T-helper 1 cell treated with Interleukin-12 subunit alpha and Interleukin-12 subunit beta and Interleukin-4 antibody, amounts not matched to agents 30 μg/mL and 1 μg/mL, for 36 hours (primary cell): Measurements from ENCODE around the gene CREG1.
"Not testable (repeated sequence)": the region's sequence is repeated elsewhere in the genome, so short reads cannot be mapped to it uniquely, and the experiment has no call there.

Source experiments
- H3K27ac Mint-ChIP-seq: one replicate; pipeline ENCODE4 v1.8.0; 2021; ENCODE audit warnings: mild to moderate bottlenecking, mixed read lengths
- H3K27me3 Mint-ChIP-seq: one replicate; pipeline ENCODE4 v1.8.0; 2021; ENCODE audit warnings: low read depth, mixed read lengths
- H3K36me3 Mint-ChIP-seq: one replicate; pipeline ENCODE4 v1.8.0; 2021; ENCODE audit warnings: low read depth, mixed read lengths
- H3K4me1 Mint-ChIP-seq: one replicate; pipeline ENCODE4 v1.8.0; 2021; ENCODE audit warnings: low read depth, mixed read lengths
- H3K4me3 Mint-ChIP-seq: one replicate; pipeline ENCODE4 v1.8.0; 2021; ENCODE audit warnings: mild to moderate bottlenecking, moderate library complexity, mixed read lengths
- H3K9me3 Mint-ChIP-seq: one replicate; pipeline ENCODE4 v1.8.0; 2021; ENCODE audit warnings: mixed read lengths

CREG1 gene

DNA sequence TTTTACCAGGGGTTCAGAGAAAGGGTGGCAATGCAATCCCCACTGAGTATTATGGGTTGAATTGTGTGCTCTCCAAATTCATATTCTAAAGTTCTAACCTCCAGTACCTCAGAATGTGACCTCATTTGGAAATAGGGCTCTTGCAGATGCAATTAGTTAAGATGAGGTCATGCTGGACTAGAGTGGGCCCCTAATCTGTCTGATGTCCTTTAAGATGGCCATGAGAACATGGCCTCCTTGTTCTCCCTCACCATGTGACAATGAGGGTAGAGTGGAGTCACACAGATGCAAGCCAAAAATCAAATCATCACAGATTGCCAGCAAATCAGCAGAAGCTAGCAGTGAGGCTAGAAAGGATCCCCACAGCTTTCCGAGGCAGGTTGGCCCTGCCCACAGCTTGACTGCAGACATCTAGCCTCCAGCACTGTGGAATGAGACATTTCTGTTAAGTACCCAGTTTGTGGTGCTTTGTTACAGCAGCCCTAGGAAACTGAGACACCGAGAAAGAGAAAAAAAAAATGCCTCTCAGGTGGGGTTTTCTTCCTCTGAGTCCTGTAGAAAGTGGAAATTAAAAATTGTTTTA, 25.5 kb upstream of the CREG1 start:
- Mint-ChIP-seq H3K36me3 (no peaks in the 10 kb centered on the region), H3K27me3 (peaks cover 11% of the 10 kb centered on the region)

GRCh38 chr1:167575649-167576048, 22.1 kb upstream of the CREG1 start:
- H3K36me3 Mint-ChIP-seq: no peaks in the 10 kb centered on the region
- H3K4me1 Mint-ChIP-seq: no peaks in the 10 kb centered on the region
- H3K4me3 Mint-ChIP-seq: no peak overlapping the region
- peaks cover 5% of the 10 kb centered on the region for H3K9me3 Mint-ChIP-seq
- no peak overlapping the region for H3K27ac Mint-ChIP-seq
- H3K27me3 Mint-ChIP-seq: peaks cover 11% of the 10 kb centered on the region

More for the DNA sequence above, 25.5 kb upstream of the CREG1 start:
- Mint-ChIP-seq H3K4me3 (no peak overlapping the region), H3K4me1 (no peaks in the 10 kb centered on the region), H3K27ac (no peak overlapping the region), H3K9me3 (peaks cover 5% of the 10 kb centered on the region)

DNA sequence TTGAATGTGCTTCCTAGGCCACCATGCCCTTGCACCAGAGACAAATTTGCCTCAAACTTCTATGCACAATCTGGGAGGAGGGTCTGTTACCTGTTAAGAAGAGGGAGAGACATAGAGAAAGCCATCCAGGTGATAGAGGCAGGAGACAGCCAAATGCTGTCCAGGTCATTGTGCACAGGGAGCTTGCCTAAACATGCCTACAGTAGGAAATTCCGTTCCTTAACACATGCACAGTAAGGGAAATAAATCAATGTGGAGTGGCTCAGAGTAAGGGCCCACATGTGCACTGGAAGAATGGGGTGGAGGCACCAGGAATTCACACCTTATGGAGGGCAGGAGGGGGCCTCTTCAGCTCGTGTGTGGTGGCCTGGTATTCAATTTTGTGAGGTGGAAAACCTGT, 19.5 kb upstream of the CREG1 start:
- H3K9me3 Mint-ChIP-seq: peaks cover 5% of the 10 kb centered on the region
- H3K27ac Mint-ChIP-seq: no peak overlapping the region
- peaks cover 11% of the 10 kb centered on the region for H3K27me3 Mint-ChIP-seq
- no peaks in the 10 kb centered on the region for H3K36me3 Mint-ChIP-seq
- H3K4me1 Mint-ChIP-seq: no peaks in the 10 kb centered on the region
- H3K4me3 Mint-ChIP-seq: no peak overlapping the region

DNA sequence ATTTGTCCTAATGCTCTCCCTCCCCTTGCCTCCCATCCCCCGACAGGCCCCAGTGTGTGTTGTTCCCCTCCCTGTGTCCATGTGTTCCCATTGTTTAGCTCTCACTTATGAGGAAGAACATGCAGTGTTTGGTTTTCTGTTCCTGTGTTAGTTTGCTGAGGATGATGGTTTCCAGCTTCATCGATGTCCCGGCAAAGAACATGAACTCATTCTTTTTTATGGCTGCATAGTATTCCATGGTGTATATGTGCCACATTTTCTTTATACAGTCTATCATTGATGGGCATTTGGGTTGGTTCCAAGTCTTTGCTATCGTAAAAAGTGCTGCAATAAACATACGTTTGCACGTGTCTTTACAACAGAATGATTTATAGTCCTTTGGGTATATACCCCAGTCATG, 17.1 kb upstream of the CREG1 start:
- not testable (repeated sequence) for H3K27me3 Mint-ChIP-seq, H3K9me3 Mint-ChIP-seq, H3K4me3 Mint-ChIP-seq, H3K36me3 Mint-ChIP-seq, H3K4me1 Mint-ChIP-seq, H3K27ac Mint-ChIP-seq

DNA sequence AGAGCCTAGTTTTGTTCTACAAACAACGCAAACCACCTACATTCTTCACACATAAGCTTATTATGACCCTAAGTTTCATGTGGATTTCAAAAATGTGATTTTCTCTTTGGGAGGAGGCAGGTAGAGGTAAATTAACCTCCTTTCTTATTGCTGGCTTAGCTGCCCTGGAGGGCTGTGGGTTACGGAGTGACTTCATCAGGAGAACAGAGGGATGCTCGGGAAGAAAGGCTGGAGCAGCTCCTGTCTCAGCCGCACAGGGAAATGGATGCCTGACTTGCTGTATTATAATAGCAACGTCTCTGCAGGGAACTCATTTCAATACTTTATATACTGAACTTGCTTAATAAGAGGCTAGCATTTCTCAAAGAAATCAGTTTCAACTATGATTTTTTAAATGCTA, 14.1 kb upstream of the CREG1 start:
- Mint-ChIP-seq H3K9me3 (no peaks in the 10 kb centered on the region), H3K4me3 (no peak overlapping the region), H3K4me1 (peaks cover 2% of the 10 kb centered on the region), H3K36me3 (no peaks in the 10 kb centered on the region), H3K27ac (no peak overlapping the region), H3K27me3 (no peaks in the 10 kb centered on the region)

DNA sequence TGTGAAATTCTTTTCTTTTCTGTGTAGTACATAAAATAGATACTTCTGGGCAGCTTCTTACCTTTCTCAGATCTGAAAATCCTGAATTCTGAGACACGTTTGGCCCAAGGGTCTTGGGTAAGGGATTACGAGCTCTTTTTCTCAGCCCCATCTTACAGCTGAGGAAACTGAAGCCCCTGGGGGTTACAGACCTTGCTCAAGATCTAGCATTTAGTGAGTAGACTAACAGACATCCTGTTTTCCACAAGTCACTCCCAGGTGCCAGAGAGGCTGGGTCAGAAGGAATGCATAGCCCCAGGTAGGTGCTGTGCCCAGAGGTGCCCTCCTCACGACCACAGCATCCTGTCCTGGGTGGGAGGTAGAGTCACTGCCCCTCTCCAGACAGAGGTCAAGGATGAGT, 13.2 kb upstream of the CREG1 start:
- Mint-ChIP-seq H3K9me3 (no peaks in the 10 kb centered on the region), H3K27me3 (no peaks in the 10 kb centered on the region), H3K4me1 (peaks cover 2% of the 10 kb centered on the region), H3K4me3 (no peak overlapping the region), H3K27ac (no peak overlapping the region), H3K36me3 (no peaks in the 10 kb centered on the region)

DNA sequence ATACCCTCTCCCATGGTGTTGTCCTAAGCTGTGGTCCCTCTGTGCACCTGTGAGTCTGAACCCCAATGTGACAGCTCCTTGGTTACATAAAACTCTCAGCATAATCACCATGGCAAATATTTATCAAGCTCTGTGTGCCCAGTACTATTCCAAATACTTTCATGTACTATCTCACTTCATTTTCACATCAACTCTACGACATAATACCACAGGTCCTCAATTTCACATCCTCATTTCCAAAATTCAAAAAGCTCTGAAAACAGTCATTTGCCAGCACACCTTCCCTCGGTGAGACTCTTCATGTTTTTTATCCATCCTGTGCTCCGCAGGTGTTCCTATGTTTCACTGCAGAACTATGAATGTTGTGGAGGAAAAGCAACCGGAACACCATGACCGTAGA, 12.4 kb upstream of the CREG1 start:
- Mint-ChIP-seq H3K4me3 (no peak overlapping the region), H3K4me1 (peaks cover 2% of the 10 kb centered on the region), H3K27ac (no peak overlapping the region), H3K9me3 (no peaks in the 10 kb centered on the region), H3K36me3 (no peaks in the 10 kb centered on the region), H3K27me3 (no peaks in the 10 kb centered on the region)

GRCh38 chr1:167564612-167565270, 11.2 kb upstream of the CREG1 start:
- no peak overlapping the region for H3K27ac Mint-ChIP-seq
- no peaks in the 10 kb centered on the region for H3K36me3 Mint-ChIP-seq
- H3K9me3 Mint-ChIP-seq: no peaks in the 10 kb centered on the region
- H3K27me3 Mint-ChIP-seq: peaks cover 3% of the 10 kb centered on the region
- peaks cover 4% of the 10 kb centered on the region for H3K4me1 Mint-ChIP-seq
- H3K4me3 Mint-ChIP-seq: no peak overlapping the region

- H3K27me3 Mint-ChIP-seq: peaks cover 3% of the 10 kb centered on the region
Measured at GRCh38 chr1:167563579-167564246, 10.2 kb upstream of the CREG1 start.

DNA sequence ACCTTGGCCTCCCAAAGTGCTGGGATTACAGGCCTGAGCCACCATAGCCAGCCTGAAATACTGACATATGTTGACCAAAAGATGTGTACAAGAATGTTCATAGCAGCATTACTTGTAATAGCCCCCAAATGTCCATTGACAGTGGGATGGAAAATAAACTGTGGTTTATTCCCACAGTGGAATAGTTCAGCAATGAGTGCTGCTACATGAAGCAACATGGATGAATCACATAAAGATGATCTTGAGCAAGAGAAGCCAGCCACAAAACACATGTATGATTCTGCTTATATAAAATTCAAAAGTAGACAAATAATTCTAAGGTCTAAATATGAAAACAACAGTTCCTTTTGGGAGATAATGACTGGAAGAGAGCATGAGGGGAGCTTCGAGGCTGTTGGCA, 9.1 kb upstream of the CREG1 start:
- peaks cover 4% of the 10 kb centered on the region for H3K4me1 Mint-ChIP-seq
- H3K27me3 Mint-ChIP-seq: peaks cover 9% of the 10 kb centered on the region
- no peaks in the 10 kb centered on the region for H3K36me3 Mint-ChIP-seq
- H3K4me3 Mint-ChIP-seq: no peak overlapping the region
- no peaks in the 10 kb centered on the region for H3K9me3 Mint-ChIP-seq
- no peak overlapping the region for H3K27ac Mint-ChIP-seq

More at GRCh38 chr1:167563579-167564246, 10.2 kb upstream of the CREG1 start:
- no peak overlapping the region for H3K27ac Mint-ChIP-seq
- H3K4me1 Mint-ChIP-seq: peaks cover 4% of the 10 kb centered on the region
- H3K36me3 Mint-ChIP-seq: no peaks in the 10 kb centered on the region
- no peak overlapping the region for H3K4me3 Mint-ChIP-seq
- no peaks in the 10 kb centered on the region for H3K9me3 Mint-ChIP-seq

GRCh38 chr1:167561753-167562152, 8.2 kb upstream of the CREG1 start:
- H3K9me3 Mint-ChIP-seq: no peaks in the 10 kb centered on the region
- no peak overlapping the region for H3K27ac Mint-ChIP-seq
- peaks cover 13% of the 10 kb centered on the region for H3K27me3 Mint-ChIP-seq
- peaks cover 2% of the 10 kb centered on the region for H3K4me1 Mint-ChIP-seq
- H3K4me3 Mint-ChIP-seq: no peak overlapping the region
- no peaks in the 10 kb centered on the region for H3K36me3 Mint-ChIP-seq

DNA sequence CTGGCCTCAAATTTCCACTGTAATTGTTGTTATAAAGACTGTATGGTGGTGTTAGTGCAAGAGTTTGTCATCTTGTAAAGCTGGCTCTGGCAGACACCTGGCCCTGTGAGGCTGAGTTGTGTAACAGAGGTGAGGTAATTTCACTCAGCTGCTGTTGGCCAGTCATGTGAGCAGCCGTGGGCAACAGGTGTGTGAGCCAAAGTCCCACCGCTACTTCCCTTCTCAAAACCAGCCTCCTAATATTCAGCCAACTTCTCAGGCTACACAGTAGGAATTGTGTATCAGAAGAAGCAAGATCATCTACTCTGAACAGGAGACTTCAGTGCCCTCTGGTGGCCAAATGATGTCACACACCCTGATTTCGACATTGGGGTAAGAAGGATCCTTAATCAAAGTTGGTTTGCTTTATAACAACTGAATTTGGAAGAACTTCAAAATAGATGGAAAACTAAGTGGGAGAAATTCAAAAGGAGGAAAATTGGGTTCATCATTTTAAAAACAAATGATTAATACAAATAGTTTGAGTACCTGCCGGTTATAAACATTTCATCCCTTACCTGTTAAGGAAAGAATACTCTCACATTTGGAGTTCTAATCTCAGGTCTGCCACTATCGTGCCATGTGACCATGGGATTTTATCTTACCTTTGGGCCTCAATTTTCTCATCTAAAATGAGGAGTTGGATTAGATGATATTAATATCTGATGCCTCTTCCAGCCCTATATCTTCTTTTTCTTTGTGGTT, 2.6 kb upstream of the CREG1 start:
- no peaks in the 10 kb centered on the region for H3K36me3 Mint-ChIP-seq

GRCh38 chr1:167555072-167555471, 1.5 kb upstream of the CREG1 start:
- not testable (repeated sequence) for H3K9me3 Mint-ChIP-seq, H3K27ac Mint-ChIP-seq, H3K36me3 Mint-ChIP-seq, H3K4me3 Mint-ChIP-seq
- Mint-ChIP-seq H3K4me1 (peaks cover 30% of the 10 kb centered on the region), H3K27me3 (peaks cover 19% of the 10 kb centered on the region)

More for the DNA sequence above, 2.6 kb upstream of the CREG1 start:
- Mint-ChIP-seq H3K9me3 (no peaks in the 10 kb centered on the region), H3K4me1 (peaks cover 26% of the 10 kb centered on the region), H3K4me3 (no peak overlapping the region), H3K27ac (no peak overlapping the region), H3K27me3 (peaks cover 20% of the 10 kb centered on the region)

DNA sequence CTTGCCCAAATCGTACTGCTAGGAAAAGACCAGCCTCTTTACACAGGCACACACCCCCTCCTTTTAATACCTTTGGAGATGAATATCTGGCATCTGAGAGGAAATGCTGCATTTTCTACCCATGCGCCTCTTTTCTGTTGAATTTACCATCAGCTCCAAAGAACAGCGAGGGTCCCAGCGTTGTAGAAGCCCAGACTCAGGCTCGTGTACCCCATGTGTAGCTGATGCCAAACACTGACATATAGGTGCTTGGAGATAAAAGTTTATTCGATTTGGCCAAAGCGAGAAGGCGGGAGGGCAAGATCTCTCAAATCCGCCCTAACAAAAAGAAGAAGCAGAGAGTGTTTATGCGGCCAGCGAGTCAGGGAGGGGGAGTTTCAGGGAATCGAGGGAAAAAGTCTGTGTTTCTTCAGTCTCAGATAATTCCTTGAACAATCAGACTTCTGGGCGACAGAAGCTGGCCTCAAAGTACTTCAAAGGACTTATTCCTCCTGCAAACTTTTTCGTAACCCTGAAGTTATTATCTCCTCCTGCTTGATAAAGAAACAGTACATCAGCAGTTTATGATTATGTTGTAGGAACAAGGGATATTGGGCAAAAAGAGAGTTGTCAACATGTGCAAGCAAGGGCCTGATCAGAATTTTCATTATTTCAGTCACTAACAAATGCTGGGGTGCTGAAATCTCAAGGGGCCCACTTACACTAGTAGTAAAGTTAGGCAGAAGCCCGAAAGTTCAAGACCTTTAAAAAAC, 642 bp upstream of the CREG1 start:
- no peak overlapping the region for H3K27ac Mint-ChIP-seq
- no peaks in the 10 kb centered on the region for H3K9me3 Mint-ChIP-seq

More for the DNA sequence above, 642 bp upstream of the CREG1 start:
- peak overlapping the region; percentile 85 for H3K4me3 Mint-ChIP-seq
- H3K4me1 Mint-ChIP-seq: peaks cover 30% of the 10 kb centered on the region
- peaks cover 17% of the 10 kb centered on the region for H3K27me3 Mint-ChIP-seq
- H3K36me3 Mint-ChIP-seq: no peaks in the 10 kb centered on the region
